Measurements from ENCODE around the gene TNIK.
"Not testable (repeated sequence)": the region's sequence is repeated elsewhere in the genome, so short reads cannot be mapped to it uniquely, and the experiment has no call there.

Gene TNIK

GRCh38 chr3:171301998-171302397 lies 158.2 kb downstream of the TNIK start:
- FAIRE-seq (no peak), DNase-seq (ENCODE audit: insufficient read length, low spot score) (no peak)
- TF ChIP-seq POLR2A (IDR thresholded peaks at IDR 0.05; ENCODE audit: low read depth, low read length) = no peak

GRCh38 chr3:171301002-171301401 lies 159.2 kb downstream of the TNIK start:
- FAIRE-seq (no peak), DNase-seq (ENCODE audit: insufficient read length, low spot score) (no peak)
- TF ChIP-seq POLR2A (IDR thresholded peaks at IDR 0.05; ENCODE audit: low read depth, low read length) = no peak

DNA sequence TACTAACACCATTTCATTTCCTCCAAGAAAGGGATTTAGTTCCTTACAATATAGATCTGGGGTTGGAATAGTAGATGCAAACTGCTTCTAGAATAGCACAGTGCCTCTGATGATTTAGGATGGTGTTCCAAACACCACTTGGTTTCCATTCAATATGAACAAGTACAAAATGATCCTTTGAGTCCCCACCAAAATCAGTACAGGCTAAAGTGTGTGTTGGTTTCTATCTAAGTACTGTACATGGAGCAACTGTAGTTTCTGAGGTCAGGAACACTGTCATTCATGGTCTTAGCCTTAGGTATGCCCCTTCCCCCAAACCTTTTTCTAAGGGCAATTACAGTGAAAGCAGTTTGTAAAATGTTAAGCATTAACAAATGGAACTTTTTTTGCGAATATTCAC lies 162.3 kb downstream of the TNIK start:
- no peak for DNase-seq (ENCODE audit: insufficient read length, low spot score)
- FAIRE-seq = no peak

GRCh38 chr3:171297207-171297606 lies 163.0 kb downstream of the TNIK start:
- no peak for DNase-seq (ENCODE audit: insufficient read length, low spot score)
- no peak for TF ChIP-seq POLR2A (IDR thresholded peaks at IDR 0.05; ENCODE audit: low read depth, low read length)
- no peak for FAIRE-seq

More for the DNA sequence above, 162.3 kb downstream of the TNIK start:
- no peak for TF ChIP-seq POLR2A (IDR thresholded peaks at IDR 0.05; ENCODE audit: low read depth, low read length)

- FAIRE-seq (no peak), DNase-seq (ENCODE audit: insufficient read length, low spot score) (no peak)
- TF ChIP-seq POLR2A (IDR thresholded peaks at IDR 0.05; ENCODE audit: low read depth, low read length) = no peak
These were observed 164.5 kb downstream of the TNIK start for GRCh38 chr3:171295484-171296373.

GRCh38 chr3:171293142-171293782 lies 166.9 kb downstream of the TNIK start:
- TF ChIP-seq POLR2A (IDR thresholded peaks at IDR 0.05; ENCODE audit: low read depth, low read length) = no peak
- no peak for FAIRE-seq
- no peak for DNase-seq (ENCODE audit: insufficient read length, low spot score)

DNA sequence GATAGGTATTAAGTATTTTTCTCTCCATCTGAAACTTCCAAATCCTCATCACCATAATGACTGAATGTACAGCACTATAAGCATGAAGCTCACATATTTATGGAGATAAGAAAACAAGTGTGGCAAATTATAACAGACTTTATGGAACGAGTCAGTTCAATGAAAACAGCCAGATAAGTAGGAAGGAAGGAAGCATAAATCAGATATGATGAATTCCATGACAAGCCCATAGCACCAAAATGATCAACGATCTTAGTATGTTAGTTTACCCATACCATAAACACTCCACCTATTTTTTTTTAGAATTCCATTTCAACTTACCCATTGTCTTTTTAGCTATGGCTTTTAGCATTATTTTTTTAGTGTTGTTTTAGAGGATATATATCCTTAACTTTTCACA lies 169.5 kb downstream of the TNIK start:
- DNase-seq (ENCODE audit: insufficient read length, low spot score) (no peak), FAIRE-seq (no peak)
- TF ChIP-seq POLR2A (IDR thresholded peaks at IDR 0.05; ENCODE audit: low read depth, low read length) = no peak

DNA sequence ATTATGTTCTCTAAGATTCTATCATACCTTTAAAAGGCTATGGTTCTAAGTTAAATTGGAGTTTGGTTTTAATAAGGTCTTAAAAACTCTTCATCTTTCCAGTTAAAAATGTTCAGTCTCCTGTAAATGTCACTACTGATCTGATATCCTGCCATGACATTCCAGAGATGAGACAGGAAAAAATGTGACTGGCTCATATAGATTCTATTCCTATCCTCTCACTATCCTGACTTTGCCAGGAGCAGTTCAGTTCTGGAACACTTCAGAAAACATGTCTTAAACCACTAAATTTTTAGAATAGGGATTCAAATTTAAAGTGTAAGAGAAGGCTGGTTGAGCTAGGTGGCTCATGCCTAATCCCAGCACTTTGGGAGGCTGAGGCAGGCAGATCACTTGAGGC lies 170.9 kb downstream of the TNIK start:
- DNase-seq (ENCODE audit: insufficient read length, low spot score) (no peak), FAIRE-seq (no peak)
- no peak for TF ChIP-seq POLR2A (IDR thresholded peaks at IDR 0.05; ENCODE audit: low read depth, low read length)

- not testable (repeated sequence) for FAIRE-seq; DNase-seq (ENCODE audit: insufficient read length, low spot score)
These were observed 172.4 kb downstream of the TNIK start for GRCh38 chr3:171287761-171288160.

GRCh38 chr3:171286580-171287249 lies 173.5 kb downstream of the TNIK start:
- FAIRE-seq = peak; percentile 33
- DNase-seq (ENCODE audit: insufficient read length, low spot score) = no peak
- TF ChIP-seq POLR2A (IDR thresholded peaks at IDR 0.05; ENCODE audit: low read depth, low read length) = no peak

- TF ChIP-seq POLR2A (IDR thresholded peaks at IDR 0.05; ENCODE audit: low read depth, low read length) = no peak
- FAIRE-seq = no peak
- no peak for DNase-seq (ENCODE audit: insufficient read length, low spot score)
These were observed 174.9 kb downstream of the TNIK start for GRCh38 chr3:171285287-171285686.

DNA sequence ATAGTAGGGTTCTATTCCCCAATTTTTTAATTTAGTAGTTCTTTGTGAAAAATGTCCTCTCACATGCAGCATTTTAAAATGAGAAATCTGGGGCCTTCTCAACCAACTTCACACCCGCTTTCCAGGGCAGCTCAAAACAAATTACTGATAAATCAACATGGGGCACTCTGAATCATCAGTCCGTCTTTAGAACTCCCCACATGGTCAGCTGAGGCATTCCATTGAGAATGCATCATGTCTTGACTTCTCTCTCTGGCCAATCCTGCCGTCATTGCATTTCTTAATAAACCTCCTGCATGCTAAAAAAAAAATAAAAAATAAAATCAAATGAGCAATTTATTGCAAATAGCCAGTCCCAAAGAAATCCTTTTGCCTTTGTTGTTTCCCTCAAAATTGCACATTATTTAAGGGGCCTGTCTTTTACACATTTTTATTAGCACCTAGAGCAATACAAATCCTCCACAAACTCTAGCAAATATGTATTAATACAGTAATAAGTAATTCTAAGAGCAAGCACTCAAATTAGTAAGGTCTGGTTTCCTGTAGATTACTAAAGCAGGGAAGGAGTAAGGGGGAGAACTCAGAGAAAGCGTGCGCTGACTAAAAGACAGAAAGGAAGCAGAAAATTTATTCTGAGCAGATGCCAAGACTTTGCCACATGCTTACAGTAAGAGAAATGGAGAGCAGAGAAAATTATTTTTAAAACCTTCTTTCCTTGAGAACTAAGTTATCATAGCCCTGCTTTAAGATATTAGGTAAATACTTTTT lies 175.7 kb downstream of the TNIK start:
- DNase-seq (ENCODE audit: insufficient read length, low spot score) = peak; percentile 65
- FAIRE-seq = peak; percentile 98
- no peak for TF ChIP-seq POLR2A (IDR thresholded peaks at IDR 0.05; ENCODE audit: low read depth, low read length)

GRCh38 chr3:171283848-171284222 lies 176.4 kb downstream of the TNIK start:
- FAIRE-seq = no peak
- DNase-seq (ENCODE audit: insufficient read length, low spot score) = no peak
- no peak for TF ChIP-seq POLR2A (IDR thresholded peaks at IDR 0.05; ENCODE audit: low read depth, low read length)

Measured in H54 (cell line).